C1 segment of cervical spinal cord (tissue), 14 donors: ENCODE measurements around the gene EFNA1.

Experiments used
- DNase-seq, 14 donors: peaks; one replicate each; lab custom pipeline; 2025; lab: John Stamatoyannopoulos, UW

Gene EFNA1, protein sequence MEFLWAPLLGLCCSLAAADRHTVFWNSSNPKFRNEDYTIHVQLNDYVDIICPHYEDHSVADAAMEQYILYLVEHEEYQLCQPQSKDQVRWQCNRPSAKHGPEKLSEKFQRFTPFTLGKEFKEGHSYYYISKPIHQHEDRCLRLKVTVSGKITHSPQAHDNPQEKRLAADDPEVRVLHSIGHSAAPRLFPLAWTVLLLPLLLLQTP

GRCh38 chr1:155127105-155127966, at the start of gene EFNA1:
Gene EFNA1 (plus strand): TSS chr1:155127876. CDS start chr1:155127978, 102 bp downstream.
- DNase-seq: peak in 12 of 14 donors; percentile 74 to 96 (median 86)

- DNase-seq: peak in 8 of 14 donors; percentile 7 to 65 (median 35)
Measured at GRCh38 chr1:155078469-155079209, 49.0 kb upstream of the EFNA1 start, which contains the start of gene EFNA3. Gene EFNA3 (plus strand): TSS chr1:155078837. CDS start chr1:155078942, 105 bp downstream.

DNA sequence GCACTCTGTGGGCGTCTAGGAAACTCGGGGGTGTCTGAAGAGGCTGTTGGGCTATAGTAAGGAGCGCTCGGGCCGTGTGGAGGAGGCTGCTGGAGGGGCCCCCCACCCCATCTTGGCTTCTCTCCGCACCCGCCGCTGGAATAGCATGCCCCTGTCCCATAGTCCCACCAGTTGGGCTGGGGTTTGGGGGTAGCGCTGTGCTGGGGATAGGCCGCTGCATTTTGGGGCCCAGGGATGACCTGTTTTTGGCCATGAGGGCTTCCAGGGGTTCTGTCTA, 48.5 kb upstream of the EFNA1 start:
- DNase-seq: no peak

DNA sequence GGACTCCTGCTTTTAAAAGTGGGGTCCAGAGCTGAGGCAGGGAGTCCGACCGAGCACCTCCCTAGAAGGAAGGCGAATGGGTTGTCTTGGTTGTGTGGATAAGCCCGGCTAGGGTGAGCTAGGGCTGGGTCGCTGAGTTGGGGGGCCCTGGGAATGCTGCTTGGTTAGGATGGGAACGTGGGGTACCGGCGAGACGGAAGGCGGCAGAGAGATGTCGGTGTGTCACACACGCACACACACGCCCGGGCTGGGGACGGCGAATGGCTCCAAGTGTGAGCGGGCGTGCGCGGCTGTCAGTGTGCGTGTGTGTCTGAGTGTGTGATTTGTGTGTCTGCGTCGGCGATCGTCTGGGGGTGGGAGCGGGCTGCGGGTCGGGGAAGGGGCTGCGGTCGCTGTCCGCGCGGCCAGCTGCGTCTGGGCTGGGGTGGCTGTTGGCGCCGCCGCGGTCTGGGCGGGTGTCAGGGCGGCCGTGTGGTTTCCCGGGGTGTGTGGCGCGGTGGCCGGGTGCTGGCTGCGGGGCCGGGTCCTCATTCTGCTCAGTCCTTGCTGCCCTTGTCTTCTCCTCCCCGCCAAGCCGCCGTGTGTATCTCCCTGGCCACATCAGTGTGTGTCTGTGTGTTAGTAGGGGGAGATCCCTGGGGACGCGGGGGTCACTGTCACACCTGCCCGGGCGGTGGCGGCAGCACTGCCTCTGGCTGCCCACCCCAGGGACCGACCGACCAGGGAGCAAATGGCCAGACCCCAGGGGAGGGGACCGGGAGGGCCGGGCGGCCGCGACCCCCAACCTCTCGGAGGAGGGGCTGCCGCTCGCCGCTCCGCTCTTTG, 48.0 kb upstream of the EFNA1 start:
- DNase-seq: no peak

GRCh38 chr1:155080312-155081228, 47.1 kb upstream of the EFNA1 start:
- no peak for DNase-seq

DNA sequence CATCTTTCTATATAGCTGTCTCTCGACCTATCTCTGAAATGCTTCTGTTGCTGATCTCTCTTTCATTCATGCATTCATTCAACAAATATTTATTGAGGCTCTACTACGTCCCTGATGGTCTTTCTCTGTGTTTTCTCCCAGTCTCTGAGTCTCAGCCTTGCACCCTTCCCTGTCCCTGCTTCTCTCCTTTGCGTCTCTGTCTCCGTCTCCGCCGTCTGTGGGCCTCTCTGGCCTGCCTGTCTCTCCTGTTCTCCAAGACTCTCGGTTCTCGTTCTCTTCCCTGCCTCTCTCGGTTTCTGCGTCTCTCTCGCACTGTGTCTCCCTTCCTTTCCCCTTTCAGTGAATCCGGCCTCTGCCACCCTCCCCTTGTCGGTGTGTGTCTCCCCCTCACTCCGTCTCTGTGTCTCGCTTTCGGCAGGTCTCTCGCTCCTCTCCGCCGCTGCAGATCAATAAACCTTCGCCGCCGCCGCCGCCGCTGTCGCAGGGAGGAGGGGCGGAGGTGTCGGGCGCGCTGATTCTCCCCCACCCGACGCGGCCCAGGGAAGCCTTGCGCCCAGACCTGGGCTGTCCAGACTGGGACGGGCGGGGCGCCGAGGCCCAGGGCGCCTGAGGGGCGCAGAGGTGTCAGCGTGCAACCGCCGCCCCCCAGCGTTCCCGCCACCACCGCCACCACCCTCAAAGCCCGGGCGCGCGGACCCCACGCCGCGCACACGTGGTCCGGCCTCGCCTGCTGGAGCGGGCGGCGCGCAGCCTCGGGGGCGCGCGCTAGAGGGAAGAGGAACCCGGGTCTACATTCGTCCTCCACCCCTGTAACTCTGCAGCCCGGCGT, 46.0 kb upstream of the EFNA1 start:
- DNase-seq: no peak

DNA sequence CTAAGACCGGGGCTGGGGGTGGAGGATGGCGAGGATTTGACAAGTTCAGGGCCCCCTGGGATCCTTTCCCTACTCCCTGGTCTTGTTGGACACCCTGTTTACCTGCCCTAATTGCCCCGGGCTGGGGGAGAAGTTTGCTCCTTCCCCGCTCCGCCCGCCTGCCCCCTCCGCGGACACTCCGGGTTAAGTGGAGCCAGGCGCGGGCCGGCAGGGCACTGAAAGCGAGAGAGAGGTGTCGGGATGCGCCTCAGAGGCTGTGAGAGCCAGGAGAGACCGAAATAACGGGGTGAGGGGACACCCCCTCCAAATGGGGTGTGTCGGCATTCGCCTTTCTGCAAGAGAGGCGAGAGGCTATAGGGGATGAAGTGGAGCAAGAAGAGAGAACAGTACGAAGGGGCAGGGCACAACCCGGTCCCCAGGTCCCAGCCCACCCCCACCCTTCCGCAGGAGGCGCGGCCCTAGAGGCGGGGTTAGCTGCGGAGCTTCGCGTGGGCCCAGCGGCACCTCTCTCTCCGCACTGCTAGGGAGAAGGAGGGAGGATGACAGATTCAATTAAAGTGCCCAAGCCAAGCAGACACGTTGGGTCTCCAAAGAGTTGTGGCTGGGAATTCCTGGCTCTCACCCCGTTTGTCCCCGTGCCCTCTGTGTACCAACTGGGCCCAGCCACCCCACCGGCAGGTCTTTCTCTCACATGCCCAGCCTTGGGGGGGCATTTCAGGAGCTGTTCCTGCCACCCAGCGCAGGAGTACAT, 45.2 kb upstream of the EFNA1 start:
- no peak for DNase-seq

- DNase-seq: no peak
Measured at GRCh38 chr1:155083052-155083541, 44.6 kb upstream of the EFNA1 start.

GRCh38 chr1:155083865-155084721, 43.6 kb upstream of the EFNA1 start:
- DNase-seq: no peak

DNA sequence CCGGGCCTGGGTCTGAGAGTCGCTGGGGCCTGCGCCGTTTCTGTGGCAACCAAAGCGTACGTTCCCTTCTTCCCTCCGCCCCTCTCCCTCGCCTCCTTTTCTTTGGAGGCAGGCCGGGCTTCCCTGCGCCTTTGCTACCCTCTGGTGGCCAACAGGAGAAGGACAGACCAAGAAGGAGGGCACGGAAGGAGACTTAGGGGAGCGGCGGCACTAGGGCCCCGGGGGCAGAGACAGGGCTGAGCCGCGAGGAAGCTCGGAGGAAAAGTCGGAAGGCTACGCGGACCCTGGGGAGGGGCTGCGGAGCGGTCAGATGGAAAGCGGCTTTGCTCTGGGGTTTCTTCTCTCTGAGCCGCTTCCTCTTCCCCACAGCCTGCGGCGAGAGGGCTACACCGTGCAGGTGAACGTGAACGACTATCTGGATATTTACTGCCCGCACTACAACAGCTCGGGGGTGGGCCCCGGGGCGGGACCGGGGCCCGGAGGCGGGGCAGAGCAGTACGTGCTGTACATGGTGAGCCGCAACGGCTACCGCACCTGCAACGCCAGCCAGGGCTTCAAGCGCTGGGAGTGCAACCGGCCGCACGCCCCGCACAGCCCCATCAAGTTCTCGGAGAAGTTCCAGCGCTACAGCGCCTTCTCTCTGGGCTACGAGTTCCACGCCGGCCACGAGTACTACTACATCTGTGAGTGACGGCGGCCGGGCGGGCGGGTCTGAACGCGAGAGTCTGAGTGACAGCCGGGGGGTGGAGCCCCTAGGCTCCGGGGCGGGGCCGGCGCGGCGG, 42.8 kb upstream of the EFNA1 start:
- peak; percentile 67 to 98 (median 94) for DNase-seq

- DNase-seq: peak in 3 of 14 donors; percentile 54 to 68 (median 62)
Measured at GRCh38 chr1:155085504-155086127, 42.1 kb upstream of the EFNA1 start.

- DNase-seq: peak in 11 of 14 donors; percentile 17 to 66 (median 47)
Measured at GRCh38 chr1:155086128-155086741, 41.4 kb upstream of the EFNA1 start.

- DNase-seq: no peak
Measured at GRCh38 chr1:155086856-155087535, 40.7 kb upstream of the EFNA1 start.

DNA sequence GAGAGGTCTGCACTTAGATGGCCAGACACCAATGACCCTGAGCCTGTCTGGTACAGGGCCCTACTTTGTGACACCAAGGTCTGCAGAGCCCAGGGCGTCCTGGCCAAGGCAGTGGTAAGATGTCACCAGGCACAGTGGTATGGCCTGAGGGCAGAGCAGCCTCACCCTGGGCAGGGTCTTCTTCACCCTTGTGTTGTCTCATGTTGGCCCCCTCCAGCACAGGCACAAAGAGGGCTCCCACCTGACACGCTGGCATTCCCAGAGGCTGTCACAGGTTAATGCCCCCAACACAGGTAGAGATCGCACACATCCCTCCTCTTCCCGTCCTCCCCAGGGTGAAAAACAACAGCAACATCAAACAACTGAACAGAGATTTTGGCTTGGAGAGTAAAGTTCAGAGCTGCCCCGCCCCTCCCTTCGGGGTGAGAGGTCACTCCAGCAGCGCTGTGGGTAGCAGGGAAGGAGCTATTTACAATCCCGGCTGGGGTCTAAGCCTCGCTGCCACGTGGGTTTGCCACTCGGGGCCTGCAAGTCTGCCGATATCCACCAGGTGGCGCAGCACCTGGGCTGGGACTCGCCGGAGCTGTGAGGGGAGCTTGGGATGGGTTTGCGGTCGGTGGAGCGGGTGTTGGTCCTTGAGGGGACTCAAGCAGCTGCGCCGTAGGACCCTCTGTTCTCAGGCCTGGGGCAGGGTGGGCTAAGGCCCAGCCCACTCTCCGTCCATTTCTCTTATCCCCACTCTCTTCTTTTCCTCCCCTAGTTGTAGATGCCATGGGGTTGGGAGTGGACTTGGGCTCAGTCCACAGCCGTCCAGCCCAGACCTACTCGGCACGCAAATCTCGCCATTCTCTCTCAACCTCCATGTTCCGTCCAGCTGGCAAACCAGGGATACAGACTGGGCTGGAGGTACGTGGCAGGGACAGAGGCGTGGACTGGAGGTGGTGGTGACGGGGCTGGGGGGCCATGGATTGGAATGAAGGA, 36.3 kb upstream of the EFNA1 start:
- DNase-seq: peak in 13 of 14 donors; percentile 7 to 84 (median 43)
